ENCODE data around the gene GSTA2.
"Not testable (repeated sequence)": the region's sequence is repeated elsewhere in the genome, so short reads cannot be mapped to it uniquely, and the experiment has no call there.

The GSTA2 gene

DNA sequence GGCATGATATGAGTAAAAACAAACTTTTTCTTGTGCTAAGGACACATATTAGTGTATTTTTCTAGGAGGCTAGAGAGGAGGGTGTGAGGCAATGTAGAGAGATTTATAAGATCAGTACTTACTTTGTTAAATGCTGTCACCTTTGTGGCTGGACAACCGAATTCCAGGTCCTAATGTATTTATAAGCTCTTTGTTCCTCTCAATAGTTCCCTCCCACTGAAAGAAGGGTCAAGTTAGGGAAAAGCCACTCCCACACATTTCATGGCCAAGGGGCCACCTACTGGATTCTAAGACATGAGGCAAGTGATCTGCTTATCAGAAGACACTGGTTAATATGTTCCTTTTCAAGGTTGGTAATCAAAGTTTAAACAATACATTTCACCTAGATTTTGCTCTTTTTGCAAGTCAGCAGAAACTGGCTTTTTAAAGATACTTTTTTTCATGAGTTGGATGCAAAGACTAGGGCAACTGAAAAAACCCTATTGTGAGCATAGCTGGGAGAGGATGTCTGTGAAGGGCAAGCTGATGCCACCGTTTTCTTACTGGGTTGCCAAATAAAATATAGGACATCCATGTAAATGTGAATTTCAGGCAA lies at the start of gene GSTA2:
TSS of gene GSTA2 (minus strand) at position 154 of the 595 bp plus-strand sequence. CDS start 5,528 bp downstream, outside the sequence.
- DNase-seq: not testable (repeated sequence)

DNA sequence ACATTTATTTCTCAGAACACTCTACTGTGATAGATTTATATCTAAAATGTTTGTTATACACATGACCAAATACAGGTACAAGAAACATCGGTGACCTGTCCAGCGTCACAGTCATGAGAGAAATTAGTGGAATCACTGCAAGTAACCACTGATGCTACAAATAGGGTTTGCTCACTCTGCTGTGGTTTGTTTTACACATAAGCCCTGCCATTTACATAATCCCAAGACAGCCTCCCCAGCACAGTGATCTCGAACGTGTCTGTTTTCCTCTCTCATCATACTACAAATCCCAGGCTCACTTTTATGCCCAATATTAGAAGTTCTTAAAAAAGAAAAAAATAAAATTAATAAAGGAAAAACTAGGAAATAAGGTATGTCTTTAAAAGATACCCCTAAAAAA lies 46.5 kb upstream of the GSTA2 start:
- DNase-seq: not testable (repeated sequence)

DNA sequence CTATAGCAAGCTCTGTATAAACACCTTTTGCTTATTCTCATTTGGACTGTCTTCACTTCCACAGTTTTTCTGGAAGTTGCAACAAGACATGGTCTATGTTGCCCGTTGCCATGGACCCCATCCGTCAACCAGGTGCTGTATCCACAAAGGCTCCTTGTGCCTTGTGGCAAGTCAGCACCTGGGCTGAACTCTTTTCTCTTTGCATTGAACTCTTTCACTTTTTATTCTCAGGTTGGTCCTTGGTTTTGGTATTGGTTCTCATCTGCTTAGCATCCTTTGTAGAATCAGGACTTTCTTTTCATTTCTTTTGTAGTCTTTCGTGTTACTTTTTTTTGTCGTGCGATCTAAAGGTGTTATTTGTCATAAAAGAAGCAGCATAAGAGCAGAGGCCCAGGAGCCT lies 45.4 kb upstream of the GSTA2 start:
- DNase-seq: no peak

DNA sequence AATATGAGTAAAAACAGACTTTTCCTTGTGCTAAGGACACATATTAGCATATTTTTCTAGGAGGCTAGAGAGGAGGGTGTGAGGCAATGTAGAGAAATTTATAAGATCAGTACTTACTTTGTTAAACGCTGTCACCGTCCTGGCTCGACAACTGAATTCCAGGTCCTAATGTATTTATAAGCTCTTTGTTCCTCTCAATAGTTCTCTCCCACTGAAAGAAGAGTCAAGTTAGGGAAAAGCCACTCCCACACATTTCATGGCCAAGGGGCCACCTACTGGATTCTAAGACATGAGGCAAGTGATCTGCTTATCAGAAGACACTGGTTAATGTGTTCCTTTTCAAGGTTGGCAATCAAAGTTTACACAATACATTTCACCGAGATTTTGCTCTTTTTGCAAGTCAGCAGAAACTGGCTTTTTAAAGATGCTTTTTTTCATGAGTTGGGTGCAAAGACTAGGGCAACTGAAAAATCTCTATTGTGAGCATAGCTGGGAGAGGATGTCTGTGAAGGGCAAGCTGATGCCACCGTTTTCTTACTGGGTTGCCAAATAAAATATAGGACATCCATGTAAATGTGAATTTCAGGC lies 40.5 kb upstream of the GSTA2 start, which contains the start of gene GSTA1:
TSS of gene GSTA1 (minus strand) at position 149 of the 588 bp plus-strand sequence. CDS start 4,549 bp downstream, outside the sequence.
- DNase-seq: not testable (repeated sequence)

DNA sequence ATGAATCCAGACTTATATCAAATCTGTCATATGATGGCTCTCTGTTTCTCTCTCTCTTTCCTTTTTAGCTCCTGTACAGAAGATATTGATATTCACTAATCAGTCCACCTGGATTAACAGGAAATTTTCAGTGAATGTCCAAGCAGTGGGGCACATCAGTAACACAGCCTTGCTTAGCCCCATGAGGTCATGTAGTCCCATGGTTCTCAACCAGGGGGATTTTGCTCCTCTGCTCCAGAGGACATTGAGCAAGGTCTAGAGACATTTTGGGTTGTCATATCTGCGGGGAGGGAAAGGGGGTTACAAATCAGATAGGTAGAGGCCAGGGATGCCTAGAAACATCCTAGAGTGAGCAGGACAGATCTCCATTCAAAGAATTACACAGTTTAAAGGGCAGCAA lies 39.5 kb upstream of the GSTA2 start:
- DNase-seq: no peak

DNA sequence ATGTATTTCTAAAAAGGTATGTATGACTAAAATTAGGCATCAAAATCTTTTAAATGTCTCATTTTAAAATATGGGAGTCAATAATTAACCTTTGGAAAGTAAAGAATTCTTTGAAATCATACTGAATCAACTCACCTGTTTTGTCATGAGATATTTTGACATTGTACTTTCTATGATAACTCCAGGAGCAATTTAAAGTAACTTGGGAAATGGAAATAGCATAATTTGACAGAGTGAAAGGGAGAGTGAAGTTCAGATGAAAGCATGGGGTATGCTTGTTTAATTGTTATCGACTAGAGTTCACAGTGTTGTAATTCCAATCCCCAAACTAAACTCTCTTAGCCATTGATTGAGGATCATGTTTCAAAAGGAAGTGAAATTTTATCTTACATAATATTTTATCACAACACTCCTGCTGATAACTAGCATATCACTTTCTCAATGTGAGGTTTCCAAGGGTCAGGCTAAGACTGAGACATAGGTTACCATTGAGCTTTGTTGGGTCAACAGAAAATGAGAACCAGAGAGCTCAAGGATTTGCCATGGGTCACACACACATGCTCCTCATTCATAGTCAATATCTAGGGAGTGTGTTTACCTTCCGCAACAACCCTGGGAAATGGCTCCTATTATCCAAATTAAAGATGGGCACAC lies 38.0 kb upstream of the GSTA2 start:
- DNase-seq: no peak

DNA sequence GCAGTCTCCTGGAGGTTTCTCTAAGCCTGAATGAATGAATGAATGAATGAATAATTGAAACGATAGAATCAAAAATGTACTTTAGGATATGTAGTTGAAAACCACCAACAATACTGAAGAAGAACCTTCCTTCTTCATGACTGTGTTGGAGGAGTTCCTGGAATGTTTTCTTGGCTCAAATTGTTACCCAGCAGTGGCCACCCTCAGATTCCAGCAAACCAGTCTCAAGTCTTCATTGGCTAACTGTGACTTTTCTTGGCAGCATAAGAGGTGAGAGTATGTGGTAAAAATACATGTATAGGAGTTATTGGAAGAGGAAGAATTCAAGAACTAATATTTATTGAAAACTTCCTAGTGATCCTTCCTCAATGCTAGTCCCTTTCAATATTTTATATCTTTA lies 36.0 kb upstream of the GSTA2 start:
- DNase-seq: not testable (repeated sequence)

DNA sequence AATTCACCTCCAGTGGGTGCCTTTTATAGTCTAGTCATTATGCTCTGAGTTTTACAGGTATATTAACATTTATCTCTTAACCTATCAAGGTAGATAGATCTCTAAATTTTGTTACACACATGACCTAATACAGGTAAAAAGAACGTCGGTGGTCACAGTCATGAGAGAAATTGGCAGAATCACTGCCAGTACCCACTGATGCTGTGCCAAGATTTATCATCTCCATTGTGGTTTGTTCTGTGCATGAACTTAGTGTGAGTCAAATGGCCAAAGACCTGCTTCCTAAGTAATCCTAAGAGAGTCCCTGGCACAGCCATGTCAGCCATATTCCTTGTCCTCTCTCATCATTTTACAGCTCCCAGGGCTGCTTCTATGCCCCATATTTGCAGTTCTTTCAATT lies 31.1 kb upstream of the GSTA2 start:
- DNase-seq: not testable (repeated sequence)

DNA sequence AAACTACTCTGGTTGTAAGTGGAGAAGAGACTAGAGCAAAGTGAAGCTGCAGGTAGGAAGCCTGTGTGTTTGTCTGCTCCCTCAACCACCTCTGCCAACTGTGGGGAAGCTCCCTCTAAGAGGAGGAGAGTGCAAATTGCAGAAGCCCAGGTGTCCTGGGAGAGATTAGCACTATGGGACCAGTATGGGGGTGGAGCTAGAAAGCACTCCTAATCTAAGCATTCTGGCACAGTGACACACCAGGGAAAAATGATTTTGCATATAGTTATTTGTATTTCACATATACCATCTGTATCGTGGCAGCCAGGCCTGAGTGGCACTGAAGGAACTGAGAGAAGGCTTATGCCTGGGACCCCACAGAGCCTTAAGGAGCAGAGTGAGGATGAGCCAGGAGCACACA lies 27.6 kb upstream of the GSTA2 start:
- no peak for DNase-seq

DNA sequence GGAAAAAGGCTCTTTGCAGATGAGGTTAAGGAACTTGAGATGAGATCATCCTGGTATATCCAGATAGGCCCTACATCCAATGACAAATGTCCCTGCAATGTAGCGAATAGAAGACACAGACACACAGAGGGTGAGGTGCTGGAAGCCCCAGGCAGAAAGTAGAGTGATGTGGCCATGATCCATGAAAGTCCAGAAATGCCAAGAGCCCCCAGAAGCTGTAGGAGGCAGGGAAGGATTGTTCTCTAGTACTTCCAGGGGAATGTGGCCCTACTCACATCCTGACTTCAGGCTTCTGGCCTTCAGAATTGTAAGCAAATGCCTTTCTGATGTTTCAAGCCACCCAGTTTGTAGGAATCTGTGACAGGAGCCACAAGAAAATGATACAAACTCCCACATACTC lies 26.4 kb upstream of the GSTA2 start:
- not testable (repeated sequence) for DNase-seq

DNA sequence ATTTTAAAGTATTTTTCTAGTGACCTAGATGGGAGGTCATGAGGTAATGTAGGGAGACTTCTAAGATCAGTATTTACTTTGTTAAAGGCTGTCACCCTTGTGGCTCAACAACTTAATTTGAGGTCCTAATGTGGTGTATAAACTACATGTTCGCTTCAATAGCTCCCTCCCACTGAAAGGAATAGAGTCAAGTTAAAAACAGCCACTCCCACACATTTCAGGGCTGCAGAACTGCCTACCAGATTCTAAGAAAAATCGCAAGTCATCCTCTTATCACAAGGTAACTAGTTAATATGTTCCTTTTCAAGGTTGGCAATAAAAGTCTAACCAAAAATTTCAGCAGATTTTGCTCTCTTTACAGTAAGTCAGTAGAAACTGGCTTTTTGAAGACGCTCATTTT lies 25.2 kb upstream of the GSTA2 start:
- DNase-seq: no peak

DNA sequence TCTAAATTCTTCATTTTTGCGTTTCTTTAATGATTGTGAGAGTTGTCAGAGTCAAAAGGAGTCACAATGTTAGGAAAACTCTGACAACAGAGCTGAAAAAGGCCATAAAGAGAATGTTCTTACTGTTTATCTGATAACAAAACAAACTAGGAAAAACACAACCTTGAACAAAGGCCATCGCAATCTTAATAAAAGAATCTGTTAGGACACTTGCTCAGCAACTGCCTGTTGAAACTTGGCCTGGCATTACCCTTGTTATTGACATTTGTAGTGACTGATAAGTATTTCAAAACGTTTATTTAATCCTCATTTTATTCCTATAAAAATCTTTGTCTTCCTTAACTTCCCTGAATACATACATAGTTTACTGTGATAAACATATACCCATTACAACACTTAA lies 24.6 kb upstream of the GSTA2 start:
- DNase-seq: no peak

DNA sequence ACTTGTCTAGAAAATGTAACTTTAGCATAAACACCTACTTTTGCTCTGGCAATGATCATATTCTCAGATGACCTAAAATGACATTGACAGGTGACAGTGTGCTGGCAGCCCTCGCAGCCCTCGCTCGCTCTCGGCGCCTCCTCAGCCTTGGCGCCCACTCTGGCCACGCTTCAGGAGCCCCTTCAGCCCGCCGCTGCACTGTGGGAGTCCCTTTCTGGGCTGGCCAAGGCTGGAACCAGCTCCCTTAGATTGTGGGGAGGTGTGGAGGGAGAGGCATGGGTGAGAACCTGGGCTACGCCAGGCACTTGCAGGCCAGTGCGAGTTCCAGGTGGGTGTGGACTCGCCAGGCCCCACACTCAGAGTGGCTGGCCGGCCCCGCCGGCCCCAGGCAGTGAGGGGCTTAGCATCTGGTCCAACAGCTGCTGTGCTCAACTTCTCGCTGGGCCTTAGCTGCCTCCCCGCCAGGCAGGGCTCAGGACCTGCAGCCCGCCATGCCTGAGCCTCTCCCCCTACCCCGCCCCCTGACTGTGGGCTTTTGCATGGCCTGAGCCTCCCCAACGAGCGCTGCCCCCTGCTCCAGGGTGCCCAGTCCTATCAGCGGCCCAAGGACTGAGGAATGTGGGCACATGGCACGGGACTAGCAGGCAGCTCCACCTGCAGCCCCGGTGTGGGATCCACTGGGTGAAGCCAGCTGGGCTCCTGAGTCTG lies 23.1 kb upstream of the GSTA2 start:
- DNase-seq: no peak

DNA sequence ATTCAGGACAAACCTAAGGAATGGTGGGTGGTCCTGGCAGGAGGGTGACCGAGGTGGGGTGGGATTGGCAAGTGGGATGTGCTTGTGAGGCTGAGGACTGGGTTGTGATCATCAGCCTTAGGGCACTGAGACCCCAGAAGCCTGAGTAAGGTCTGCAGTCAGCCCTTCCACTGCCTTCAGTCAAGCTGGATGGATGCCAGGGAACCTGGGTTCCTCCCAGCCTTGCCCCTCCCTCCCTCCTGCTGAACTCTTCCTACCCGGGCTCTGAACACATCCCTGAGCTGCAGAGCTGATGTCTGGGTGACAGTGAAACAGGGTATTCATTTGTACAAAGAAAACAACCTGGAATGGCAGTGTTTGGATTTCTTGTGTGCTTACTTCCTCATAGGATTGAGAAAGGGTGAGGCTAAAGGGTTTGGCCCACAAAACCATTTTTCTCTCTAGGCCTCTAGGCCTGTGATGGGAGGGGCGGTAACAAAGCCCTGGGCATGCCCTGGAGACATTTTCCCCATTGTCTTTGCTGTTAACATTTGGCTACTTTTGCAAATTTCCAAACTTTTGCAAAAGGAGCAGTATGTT lies 19.5 kb upstream of the GSTA2 start:
- not testable (repeated sequence) for DNase-seq

DNA sequence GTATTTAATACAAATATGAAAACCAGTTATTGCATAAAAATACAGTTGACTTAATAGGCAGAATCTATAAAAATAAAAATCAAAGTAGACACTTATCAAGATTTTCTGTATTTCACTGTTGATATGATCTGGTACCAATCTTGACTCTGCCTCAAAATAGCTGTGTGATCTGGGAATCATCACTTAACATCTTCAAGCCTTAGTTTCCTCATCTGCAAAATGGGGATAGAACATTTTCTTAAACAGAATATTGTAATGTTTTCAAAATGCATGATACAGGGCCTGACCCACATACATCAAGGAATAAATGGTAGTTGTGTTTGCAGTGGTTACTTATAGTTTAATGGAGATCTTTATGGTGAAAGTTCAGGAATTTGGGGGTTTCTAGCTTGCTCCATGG lies 18.9 kb upstream of the GSTA2 start:
- not testable (repeated sequence) for DNase-seq

DNA sequence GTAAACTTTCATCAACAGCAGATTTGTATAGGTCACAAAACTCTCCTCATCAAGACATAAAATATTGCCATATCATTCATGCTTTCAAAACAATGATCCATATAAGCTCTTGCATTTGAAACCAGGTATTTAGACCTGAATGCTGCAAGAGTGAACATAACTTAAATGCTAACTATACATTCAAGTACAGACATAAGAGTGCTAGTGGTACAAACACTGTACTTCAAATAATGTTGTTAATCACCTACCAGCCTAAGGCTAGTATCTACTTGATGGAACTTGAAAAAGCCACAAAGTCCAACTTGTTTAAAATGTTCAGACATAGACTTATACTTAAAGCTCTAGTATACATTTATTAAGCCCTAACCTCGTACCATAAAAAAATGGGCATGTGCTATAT lies 16.0 kb upstream of the GSTA2 start:
- DNase-seq: no peak

DNA sequence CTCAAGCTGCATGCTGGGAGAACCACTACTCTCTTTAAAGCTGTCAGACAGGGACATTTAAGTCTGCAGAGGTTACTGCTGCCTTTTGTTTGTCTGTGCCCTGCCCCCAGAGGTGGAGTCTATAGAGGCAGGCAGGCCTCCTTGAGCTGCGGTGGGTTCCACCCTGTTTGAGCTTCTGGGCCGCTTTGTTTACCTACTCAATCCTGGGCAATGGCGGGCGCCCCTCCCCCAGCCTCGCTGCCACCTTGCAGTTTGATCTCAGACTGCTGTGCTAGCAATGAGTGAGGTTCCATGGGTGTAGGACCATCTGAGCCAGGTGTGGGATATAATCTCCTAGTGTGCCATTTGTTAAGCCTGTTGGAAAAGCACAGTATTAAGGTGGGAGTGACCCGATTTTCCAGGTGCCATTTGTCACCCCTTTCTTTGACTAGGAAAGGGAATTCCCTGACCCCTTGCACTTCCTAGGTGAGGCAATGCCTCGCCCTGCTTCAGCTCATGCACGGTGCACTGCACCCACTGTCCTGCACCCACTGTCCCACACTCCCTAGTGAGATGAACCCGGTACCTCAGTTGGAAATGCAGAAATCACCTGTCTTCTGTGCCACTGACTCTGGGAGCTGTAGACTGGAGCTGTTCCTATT lies 13.6 kb upstream of the GSTA2 start:
- DNase-seq: not testable (repeated sequence)

DNA sequence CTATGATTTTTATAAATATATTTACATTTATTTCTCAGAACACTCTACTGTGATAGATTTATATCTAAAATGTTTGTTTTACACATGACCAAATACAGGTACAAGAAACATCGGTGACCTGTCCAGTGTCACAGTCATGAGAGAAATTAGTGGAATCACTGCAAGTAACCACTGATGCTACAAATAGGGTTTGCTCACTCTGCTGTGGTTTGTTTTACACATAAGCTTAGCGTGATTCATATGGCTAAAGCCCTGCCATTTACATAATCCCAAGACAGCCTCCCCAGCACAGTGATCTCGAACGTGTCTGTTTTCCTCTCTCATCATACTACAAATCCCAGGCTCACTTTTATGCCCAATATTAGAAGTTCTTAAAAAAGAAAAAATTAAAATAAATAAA lies 6.1 kb upstream of the GSTA2 start:
- DNase-seq: not testable (repeated sequence)

DNA sequence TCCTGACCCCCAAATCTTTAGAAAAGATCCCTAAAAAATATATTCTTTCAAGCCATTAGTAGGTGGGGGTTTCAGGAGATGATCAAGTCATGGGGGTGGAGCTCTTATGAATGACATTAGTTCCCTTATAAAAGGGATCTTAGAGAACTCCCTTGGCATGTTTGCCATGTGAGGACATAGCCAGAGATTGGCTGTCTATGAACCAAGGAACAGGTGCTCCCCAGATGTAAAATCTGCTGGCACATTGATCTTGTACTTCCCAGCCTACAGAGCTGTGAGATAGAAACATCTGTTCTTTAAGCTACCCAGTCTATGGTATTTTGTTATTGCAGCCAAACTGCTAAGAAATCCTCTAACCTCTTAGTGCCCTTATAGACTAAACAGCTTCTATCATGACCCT lies 4.4 kb upstream of the GSTA2 start:
- DNase-seq: not testable (repeated sequence)

DNA sequence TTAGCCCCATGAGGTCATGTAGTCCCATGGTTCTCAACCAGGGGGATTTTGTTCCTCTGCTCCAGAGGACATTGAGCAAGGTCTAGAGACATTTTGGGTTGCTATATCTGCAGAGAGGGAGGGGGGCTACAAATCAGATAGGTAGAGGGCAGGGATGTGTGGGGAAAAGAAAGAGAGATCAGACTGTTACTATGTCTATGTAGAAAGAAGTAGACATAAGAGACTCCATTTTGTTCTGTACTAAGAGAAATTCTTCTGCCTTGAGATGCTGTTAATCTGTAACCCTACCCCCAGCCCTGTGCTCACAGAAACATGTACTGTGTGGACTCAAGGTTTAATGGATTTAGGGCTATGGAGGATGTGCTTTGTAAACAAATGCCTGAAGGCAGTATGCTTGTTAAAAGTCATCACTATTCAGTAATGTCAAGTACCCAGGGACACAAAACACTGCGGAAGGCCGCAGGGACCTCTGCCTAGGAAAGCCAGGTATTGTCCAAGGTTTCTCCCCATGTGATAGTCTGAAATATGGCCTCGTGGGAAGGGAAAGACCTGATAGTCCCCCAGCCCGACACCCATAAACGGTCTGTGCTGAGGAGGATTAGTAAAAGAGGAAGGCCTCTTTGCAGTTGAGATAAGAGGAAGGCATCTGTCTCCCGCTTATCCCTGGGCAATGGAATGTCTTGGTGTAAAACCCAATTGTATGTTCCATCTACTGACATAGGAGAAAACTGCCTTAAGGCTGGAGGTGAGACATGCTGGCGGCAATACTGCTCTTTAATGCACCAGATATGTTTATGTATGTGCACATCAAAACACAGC lies 1.4 kb downstream of the GSTA2 start:
- not testable (repeated sequence) for DNase-seq

DNA sequence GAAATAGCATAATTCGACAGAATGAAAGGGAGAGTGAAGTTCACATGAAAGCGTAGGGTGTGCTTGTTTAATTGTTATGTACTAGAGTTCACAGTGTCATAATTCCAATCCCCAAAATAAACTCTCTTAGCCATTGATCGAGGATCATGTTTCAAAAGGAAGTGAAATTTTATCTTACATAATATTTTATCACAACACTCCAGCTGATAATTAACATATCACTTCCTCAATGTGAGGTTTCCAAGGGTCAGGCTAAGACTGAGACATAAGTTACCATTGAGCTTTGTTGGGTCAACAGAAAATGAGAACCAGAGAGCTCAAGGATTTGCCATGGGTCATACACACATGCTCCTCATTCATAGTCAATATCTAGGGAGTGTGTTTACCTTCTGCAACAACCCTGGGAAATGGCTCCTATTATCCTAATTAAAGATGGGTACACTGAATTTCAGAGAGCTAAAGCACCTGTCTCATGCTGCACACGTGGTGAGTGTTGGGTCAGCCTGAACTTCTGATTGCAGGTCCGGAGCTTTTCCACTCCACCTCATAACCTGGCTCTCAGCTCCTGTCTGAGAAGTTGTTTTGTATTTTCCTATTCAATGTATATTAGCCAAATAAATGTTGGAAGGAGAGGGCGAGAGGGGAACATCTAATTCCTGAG lies 3.0 kb downstream of the GSTA2 start:
- no peak for DNase-seq
